C4-2B (cell line): ENCODE measurements around the gene SCARB2.

Experiments
- H3K27ac ChIP-seq: fragments of 450-650 bp; 2 replicates; pipeline ENCODE4 v1.5.1; 2017
- ZFX ChIP-seq: fragments of 450-650 bp; IDR thresholded peaks from 2 replicates; pipeline ENCODE4 v1.6.1; 2017
- TF ChIP-seq, protein P1 (sequence below): fragments of 450-650 bp; conservative IDR thresholded peaks from 2 replicates; pipeline ENCODE4 v1.5.1; 2017; ENCODE audit warnings: mild to moderate bottlenecking

SCARB2 gene

DNA sequence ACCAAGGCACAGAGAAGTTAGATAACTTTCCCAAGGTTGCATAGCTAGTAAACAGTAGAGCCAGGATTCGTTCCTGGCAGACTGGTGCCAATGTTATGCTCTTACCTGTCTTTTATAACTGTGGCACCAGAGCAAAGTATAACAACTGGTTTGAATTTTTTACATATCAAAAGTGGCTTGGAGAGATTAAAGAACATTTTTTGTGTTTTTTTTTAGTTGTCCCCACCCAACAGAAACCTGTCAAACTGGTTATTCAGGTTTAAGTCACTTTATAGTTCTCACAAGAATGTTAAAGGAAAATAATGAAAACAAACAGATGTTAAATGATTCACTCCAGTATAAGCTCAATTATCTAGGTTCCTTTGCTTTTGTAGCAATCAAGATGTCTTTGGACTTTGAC lies 22.3 kb upstream of the SCARB2 start:
- TF ChIP-seq, protein P1, sequence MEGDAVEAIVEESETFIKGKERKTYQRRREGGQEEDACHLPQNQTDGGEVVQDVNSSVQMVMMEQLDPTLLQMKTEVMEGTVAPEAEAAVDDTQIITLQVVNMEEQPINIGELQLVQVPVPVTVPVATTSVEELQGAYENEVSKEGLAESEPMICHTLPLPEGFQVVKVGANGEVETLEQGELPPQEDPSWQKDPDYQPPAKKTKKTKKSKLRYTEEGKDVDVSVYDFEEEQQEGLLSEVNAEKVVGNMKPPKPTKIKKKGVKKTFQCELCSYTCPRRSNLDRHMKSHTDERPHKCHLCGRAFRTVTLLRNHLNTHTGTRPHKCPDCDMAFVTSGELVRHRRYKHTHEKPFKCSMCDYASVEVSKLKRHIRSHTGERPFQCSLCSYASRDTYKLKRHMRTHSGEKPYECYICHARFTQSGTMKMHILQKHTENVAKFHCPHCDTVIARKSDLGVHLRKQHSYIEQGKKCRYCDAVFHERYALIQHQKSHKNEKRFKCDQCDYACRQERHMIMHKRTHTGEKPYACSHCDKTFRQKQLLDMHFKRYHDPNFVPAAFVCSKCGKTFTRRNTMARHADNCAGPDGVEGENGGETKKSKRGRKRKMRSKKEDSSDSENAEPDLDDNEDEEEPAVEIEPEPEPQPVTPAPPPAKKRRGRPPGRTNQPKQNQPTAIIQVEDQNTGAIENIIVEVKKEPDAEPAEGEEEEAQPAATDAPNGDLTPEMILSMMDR: no peak
- no peak for TF ChIP-seq ZFX
- H3K27ac ChIP-seq: no peak overlapping the region

DNA sequence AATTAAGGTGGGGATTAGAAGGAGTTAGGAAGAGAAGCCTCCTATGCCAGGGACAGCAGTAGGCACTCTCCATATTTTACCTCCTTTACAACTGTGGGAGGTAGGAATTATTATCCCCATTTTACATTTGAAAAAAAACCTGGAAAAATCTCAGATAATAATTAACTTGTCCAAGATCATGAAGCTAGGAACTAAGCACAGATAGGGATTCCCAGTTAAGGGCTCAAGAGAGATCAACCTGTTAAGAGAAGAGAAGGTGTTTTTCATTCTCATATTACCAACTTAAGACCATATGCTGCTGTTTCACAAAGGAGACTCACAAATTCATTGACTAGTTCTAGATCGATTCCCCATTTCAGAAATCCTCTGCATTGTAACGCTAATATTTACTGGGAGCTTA lies 21.8 kb upstream of the SCARB2 start:
- no peak overlapping the region for H3K27ac ChIP-seq
- TF ChIP-seq, protein P1: no peak
- no peak for TF ChIP-seq ZFX

DNA sequence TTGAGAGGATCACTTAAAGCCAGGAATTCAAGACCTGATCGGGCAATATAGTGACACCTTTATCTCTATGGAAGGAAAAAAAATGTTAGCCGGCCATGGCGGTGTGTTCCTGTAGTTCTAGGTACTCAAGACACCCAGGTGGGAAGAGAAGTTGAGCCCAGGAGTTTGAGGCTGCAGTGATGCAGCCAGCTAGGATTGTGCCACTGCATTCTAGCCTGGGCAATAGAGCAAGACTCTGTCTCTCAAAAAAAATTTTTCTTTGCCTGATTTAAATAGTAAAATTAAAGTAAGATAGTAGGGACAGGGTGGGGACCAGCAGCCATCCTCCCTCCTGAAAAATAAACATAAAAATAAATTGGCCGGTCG lies 21.0 kb upstream of the SCARB2 start:
- H3K27ac ChIP-seq: peak overlapping the region; percentile 27; the same call in 1 of the 2 replicates
- no peak for TF ChIP-seq ZFX
- TF ChIP-seq, protein P1: no peak

DNA sequence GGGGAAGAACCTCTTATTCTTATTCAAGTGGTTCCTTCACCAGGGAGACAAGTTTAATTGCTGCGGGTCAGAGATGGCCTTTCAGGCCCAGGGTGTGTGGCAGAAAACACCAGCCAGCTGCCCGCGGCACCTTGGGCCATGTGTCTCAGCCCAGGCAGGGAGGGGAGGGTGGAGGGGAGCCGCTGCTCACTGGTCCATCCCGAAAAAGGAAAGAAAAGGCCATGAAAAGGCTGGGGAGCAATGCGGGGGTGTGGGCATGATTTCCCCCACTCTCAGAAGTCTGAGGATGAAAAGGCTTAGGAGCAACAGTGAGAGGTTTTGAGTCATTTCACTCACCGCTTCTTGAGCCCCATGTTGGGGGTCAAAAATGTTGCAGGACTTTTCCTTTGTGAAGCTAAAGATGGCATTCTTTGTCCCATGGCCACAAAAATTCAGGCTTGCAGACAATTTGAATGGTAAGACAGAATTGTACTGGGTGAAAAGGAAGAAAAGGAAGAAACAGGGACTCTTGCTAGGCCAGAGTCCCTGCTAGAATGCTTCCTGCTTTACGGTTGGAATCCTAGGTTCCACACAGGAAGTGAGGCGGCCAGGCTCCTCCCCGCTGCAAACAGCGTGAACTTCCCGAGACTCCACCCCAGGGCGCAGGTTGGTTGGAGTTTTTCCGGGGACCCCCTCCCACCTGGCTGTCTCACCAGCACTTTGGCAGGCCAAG lies 20.5 kb upstream of the SCARB2 start:
- H3K27ac ChIP-seq: peak overlapping the region; percentile 27; the same call in 1 of the 2 replicates
- TF ChIP-seq ZFX: no peak
- TF ChIP-seq, protein P1: no peak

DNA sequence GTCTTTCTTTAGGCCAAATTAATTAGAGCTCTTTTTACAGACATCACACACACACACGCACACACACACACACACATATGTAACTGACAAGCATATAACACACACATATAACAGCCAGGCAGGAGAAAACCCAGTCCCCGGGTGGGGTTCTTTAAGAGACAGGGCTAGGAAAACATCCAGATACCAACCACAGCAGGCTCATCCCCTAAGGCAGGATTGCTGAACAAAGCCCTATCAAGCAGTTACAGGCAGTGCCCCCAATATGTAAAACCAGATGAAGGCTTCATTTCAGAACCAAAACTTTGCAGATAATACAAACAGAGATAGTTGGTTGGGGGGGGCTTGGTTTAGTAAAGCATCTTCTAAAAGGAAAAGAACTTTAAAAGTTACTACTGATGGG lies 19.9 kb upstream of the SCARB2 start:
- TF ChIP-seq, protein P1: no peak
- no peak for TF ChIP-seq ZFX
- peak overlapping the region; percentile 27; the same call in 1 of the 2 replicates for H3K27ac ChIP-seq

DNA sequence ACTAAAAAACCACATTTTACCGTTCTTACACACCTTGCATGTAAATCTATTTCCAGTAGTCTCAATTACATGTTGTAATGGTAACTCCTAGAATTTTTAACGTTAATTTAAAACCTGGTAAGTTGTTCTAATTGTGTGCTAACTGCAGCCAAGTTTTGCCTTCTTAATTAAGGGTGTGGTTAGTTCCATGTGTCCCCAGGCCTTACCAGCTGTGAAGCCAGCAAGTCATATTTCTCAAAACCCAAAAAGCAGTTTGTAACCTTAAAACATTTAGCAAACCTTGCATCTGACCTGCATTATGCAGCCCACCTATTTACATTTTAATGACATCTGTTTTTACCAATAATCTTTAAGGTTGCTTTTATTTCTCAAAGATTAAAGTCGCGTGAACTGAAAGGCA lies 19.5 kb upstream of the SCARB2 start:
- no peak overlapping the region for H3K27ac ChIP-seq
- TF ChIP-seq ZFX: no peak
- TF ChIP-seq, protein P1: no peak

DNA sequence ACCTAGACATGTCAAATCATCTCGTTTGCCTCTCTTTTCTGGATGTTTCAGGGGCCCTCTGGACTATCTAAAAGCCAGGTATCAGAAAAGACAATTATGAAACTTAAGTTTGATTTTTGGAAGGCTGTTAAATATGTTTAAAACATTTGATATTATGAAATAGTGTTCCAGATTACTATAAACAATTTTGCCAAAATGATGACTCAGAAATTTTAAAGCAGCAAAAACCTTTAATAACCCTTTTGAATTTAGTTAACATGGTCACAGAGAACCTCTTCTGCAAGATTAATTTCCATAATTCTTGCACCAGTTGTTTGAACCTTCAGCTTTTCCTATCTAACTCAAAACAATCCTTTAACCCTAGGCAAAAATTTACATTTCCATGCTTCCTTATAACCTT lies 19.1 kb upstream of the SCARB2 start:
- TF ChIP-seq, protein P1: no peak
- H3K27ac ChIP-seq: no peak overlapping the region
